Measurements from ENCODE around the gene RMDN3. TPM values are rescaled to one million over a fixed set of nuclear protein-coding genes. Genes with fewer than 3 reads are reported as not detected.

The RMDN3 gene
- total RNA-seq, 2 experiments from 2014 or later, result 32.5 to 36.4 TPM

GRCh38 chr15:40787344-40787841 is 32.3 kb upstream of the RMDN3 start:
- Mint-ChIP-seq H3K9me3 (no peaks in the 10 kb centered on the region), H3K4me1 (peaks cover 32% of the 10 kb centered on the region), H3K27me3 (no peaks in the 10 kb centered on the region), H3K4me3 (peak overlapping the region; percentile 25), H3K27ac (peak overlapping the region; percentile 75), H3K36me3 (peaks cover 2% of the 10 kb centered on the region)
- POLR2A ChIA-PET, result interaction anchor here (0.5 to 1.9 kb wide), 4 partner anchors 19 to 93 kb away, joined by 6 to 9 read pairs (median 7); partner anchors contain the start of genes DNAJC17, GCHFR, RAD51 and ZFYVE19
- ATAC-seq (ENCODE audit: low read depth) (peak; percentile 77), DNase-seq (no peak)

GRCh38 chr15:40785814-40786213 is 30.8 kb upstream of the RMDN3 start:
- POLR2A ChIA-PET, result interaction anchor here (1.2 kb wide), 1 partner anchor 21 kb away, joined by 3 read pairs; no protein-coding TSS in a partner anchor
- peaks cover 2% of the 10 kb centered on the region for H3K36me3 Mint-ChIP-seq
- DNase-seq (no peak), ATAC-seq (ENCODE audit: low read depth) (no peak)
- peaks cover 32% of the 10 kb centered on the region for H3K4me1 Mint-ChIP-seq
- no peaks in the 10 kb centered on the region for H3K9me3 Mint-ChIP-seq
- no peaks in the 10 kb centered on the region for H3K27me3 Mint-ChIP-seq
- no peak overlapping the region for H3K4me3 Mint-ChIP-seq
- no peak overlapping the region for H3K27ac Mint-ChIP-seq

- Mint-ChIP-seq H3K4me3 (no peak overlapping the region), H3K27me3 (no peaks in the 10 kb centered on the region), H3K9me3 (no peaks in the 10 kb centered on the region), H3K27ac (no peak overlapping the region), H3K4me1 (peaks cover 32% of the 10 kb centered on the region), H3K36me3 (peaks cover 2% of the 10 kb centered on the region)
- POLR2A ChIA-PET, result interaction anchor here (0.9 kb wide), 1 partner anchor 23 kb away, joined by 3 read pairs; no protein-coding TSS in a partner anchor
- no peak for DNase-seq
- ATAC-seq (ENCODE audit: low read depth), result no peak
Observed at GRCh38 chr15:40785164-40785563, 30.1 kb upstream of the RMDN3 start.

- H3K27ac Mint-ChIP-seq, result no peak overlapping the region
- no peak overlapping the region for H3K4me3 Mint-ChIP-seq
- peaks cover 6% of the 10 kb centered on the region for H3K36me3 Mint-ChIP-seq
- H3K27me3 Mint-ChIP-seq, result no peaks in the 10 kb centered on the region
- DNase-seq, result peak; percentile 83
- H3K9me3 Mint-ChIP-seq, result no peaks in the 10 kb centered on the region
- ATAC-seq (ENCODE audit: low read depth), result peak; percentile 91
- POLR2A ChIA-PET, result interaction anchor here (0.6 to 1.3 kb wide), 6 partner anchors 14 to 1401 kb away, joined by 3 to 6 read pairs (median 4); partner anchors contain the start of genes C15orf62, RAD51 and ZFYVE19
- peaks cover 27% of the 10 kb centered on the region for H3K4me1 Mint-ChIP-seq
Observed at GRCh38 chr15:40782609-40783227, 27.7 kb upstream of the RMDN3 start.

- Mint-ChIP-seq H3K4me1 (peaks cover 12% of the 10 kb centered on the region), H3K27me3 (no peaks in the 10 kb centered on the region), H3K4me3 (no peak overlapping the region), H3K36me3 (peaks cover 18% of the 10 kb centered on the region), H3K9me3 (no peaks in the 10 kb centered on the region), H3K27ac (peak overlapping the region; percentile 39)
- ATAC-seq (ENCODE audit: low read depth) (peak; percentile 58), DNase-seq (no peak)
- POLR2A ChIA-PET, result interaction anchor here (1.3 to 1.4 kb wide), 2 partner anchors 10 to 82 kb away, joined by 3 to 5 read pairs; partner anchors contain the start of gene RAD51
Observed at GRCh38 chr15:40776537-40777141, 21.6 kb upstream of the RMDN3 start.

GRCh38 chr15:40775740-40776536 is 20.9 kb upstream of the RMDN3 start:
- ATAC-seq (ENCODE audit: low read depth), result no peak
- Mint-ChIP-seq H3K9me3 (no peaks in the 10 kb centered on the region), H3K27ac (no peak overlapping the region), H3K4me1 (peaks cover 12% of the 10 kb centered on the region), H3K27me3 (no peaks in the 10 kb centered on the region), H3K4me3 (no peak overlapping the region), H3K36me3 (peaks cover 18% of the 10 kb centered on the region)
- DNase-seq, result no peak
- POLR2A ChIA-PET, result interaction anchor here (0.6 to 1.3 kb wide), 2 partner anchors 9 to 30 kb away, joined by 3 read pairs; no protein-coding TSS in a partner anchor

GRCh38 chr15:40775007-40775406 is 20.0 kb upstream of the RMDN3 start:
- POLR2A ChIA-PET, result no interaction called here
- H3K36me3 Mint-ChIP-seq, result peaks cover 18% of the 10 kb centered on the region

GRCh38 chr15:40773902-40774301 is 18.8 kb upstream of the RMDN3 start:
- no peak overlapping the region for H3K4me3 Mint-ChIP-seq
- ATAC-seq (ENCODE audit: low read depth), result no peak

More at GRCh38 chr15:40775007-40775406, 20.0 kb upstream of the RMDN3 start:
- H3K4me3 Mint-ChIP-seq, result no peak overlapping the region
- DNase-seq (no peak), ATAC-seq (ENCODE audit: low read depth) (no peak)
- no peak overlapping the region for H3K27ac Mint-ChIP-seq
- peaks cover 15% of the 10 kb centered on the region for H3K4me1 Mint-ChIP-seq
- H3K9me3 Mint-ChIP-seq, result no peaks in the 10 kb centered on the region
- H3K27me3 Mint-ChIP-seq, result no peaks in the 10 kb centered on the region

GRCh38 chr15:40773496-40773895 is 18.4 kb upstream of the RMDN3 start:
- H3K36me3 Mint-ChIP-seq, result peaks cover 14% of the 10 kb centered on the region
- ATAC-seq (ENCODE audit: low read depth), result no peak
- H3K4me1 Mint-ChIP-seq, result peaks cover 23% of the 10 kb centered on the region
- H3K27me3 Mint-ChIP-seq, result no peaks in the 10 kb centered on the region
- H3K4me3 Mint-ChIP-seq, result no peak overlapping the region
- POLR2A ChIA-PET, result interaction anchor here (1.1 kb wide), 1 partner anchor 79 kb away, joined by 3 read pairs; no protein-coding TSS in a partner anchor
- H3K9me3 Mint-ChIP-seq, result no peaks in the 10 kb centered on the region
- no peak overlapping the region for H3K27ac Mint-ChIP-seq
- DNase-seq, result no peak

More at GRCh38 chr15:40773902-40774301, 18.8 kb upstream of the RMDN3 start:
- Mint-ChIP-seq H3K36me3 (peaks cover 13% of the 10 kb centered on the region), H3K9me3 (no peaks in the 10 kb centered on the region), H3K4me1 (peaks cover 20% of the 10 kb centered on the region), H3K27me3 (no peaks in the 10 kb centered on the region), H3K27ac (no peak overlapping the region)
- no peak for DNase-seq
- POLR2A ChIA-PET, result interaction anchor here (0.5 to 1.1 kb wide), 2 partner anchors 19 to 79 kb away, joined by 3 read pairs; no protein-coding TSS in a partner anchor

GRCh38 chr15:40772014-40772413 is 17.0 kb upstream of the RMDN3 start:
- Mint-ChIP-seq H3K27me3 (no peaks in the 10 kb centered on the region), H3K36me3 (peaks cover 12% of the 10 kb centered on the region), H3K9me3 (no peaks in the 10 kb centered on the region), H3K4me1 (peaks cover 23% of the 10 kb centered on the region), H3K4me3 (no peak overlapping the region), H3K27ac (no peak overlapping the region)
- DNase-seq (no peak), ATAC-seq (ENCODE audit: low read depth) (no peak)
- POLR2A ChIA-PET, result interaction anchor here (0.5 kb wide), 1 partner anchor 296 kb away, joined by 3 read pairs; no protein-coding TSS in a partner anchor

- peaks cover 6% of the 10 kb centered on the region for H3K36me3 Mint-ChIP-seq
- H3K4me3 Mint-ChIP-seq, result no peak overlapping the region
- H3K4me1 Mint-ChIP-seq, result peaks cover 19% of the 10 kb centered on the region
- no peak for DNase-seq
- no peaks in the 10 kb centered on the region for H3K9me3 Mint-ChIP-seq
- no peaks in the 10 kb centered on the region for H3K27me3 Mint-ChIP-seq
- POLR2A ChIA-PET, result interaction anchor here (1.2 to 1.9 kb wide), 2 partner anchors 25 to 27 kb away, joined by 3 to 5 read pairs; no protein-coding TSS in a partner anchor
- H3K27ac Mint-ChIP-seq, result no peak overlapping the region
- no peak for ATAC-seq (ENCODE audit: low read depth)
Observed at GRCh38 chr15:40771242-40771641, 16.2 kb upstream of the RMDN3 start.

- ATAC-seq (ENCODE audit: low read depth) (no peak), DNase-seq (no peak)
- H3K4me3 Mint-ChIP-seq, result peak overlapping the region; percentile 58
- no peaks in the 10 kb centered on the region for H3K9me3 Mint-ChIP-seq
- POLR2A ChIA-PET, result interaction anchor here (0.6 to 2.4 kb wide), 9 partner anchors 9 to 179 kb away, joined by 3 to 14 read pairs (median 4); partner anchors contain the start of genes DNAJC17, RAD51, RMDN3 and ZFYVE19
- peaks cover 23% of the 10 kb centered on the region for H3K4me1 Mint-ChIP-seq
- H3K27me3 Mint-ChIP-seq, result no peaks in the 10 kb centered on the region
- peaks cover 6% of the 10 kb centered on the region for H3K36me3 Mint-ChIP-seq
- peak overlapping the region; percentile 89 for H3K27ac Mint-ChIP-seq
Observed at GRCh38 chr15:40770147-40770721, 15.2 kb upstream of the RMDN3 start.
